ENCODE results near the gene TTLL9.
"Not testable (repeated sequence)": the region's sequence is repeated elsewhere in the genome, so short reads cannot be mapped to it uniquely, and the experiment has no call there.

The TTLL9 gene

GRCh38 chr20:31921480-31921879 lies 51.0 kb downstream of the TTLL9 start:
- not testable (repeated sequence) for DNase-seq

DNA sequence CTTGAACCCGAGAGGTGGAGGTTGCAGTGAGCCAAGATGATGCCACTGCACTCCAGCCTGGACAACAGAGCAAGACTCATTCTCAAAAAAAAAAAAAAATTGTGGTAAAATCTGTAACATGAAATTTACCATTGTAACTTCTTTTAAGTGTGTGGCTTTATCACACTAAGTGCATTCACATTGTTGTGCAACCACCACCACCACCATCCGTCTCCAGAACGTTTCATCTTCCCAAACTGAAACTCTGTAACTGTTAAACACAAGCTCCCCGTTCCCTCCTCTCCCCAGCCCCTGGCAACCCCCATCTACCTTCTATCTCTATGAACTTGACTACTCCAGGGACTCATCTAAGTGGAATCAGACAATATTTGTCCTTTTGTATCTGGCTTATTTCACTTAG lies 51.7 kb downstream of the TTLL9 start:
- no peak for DNase-seq

- DNase-seq = no peak
Measured at GRCh38 chr20:31922588-31922987, 52.2 kb downstream of the TTLL9 start.

- DNase-seq = no peak
Measured at GRCh38 chr20:31923388-31924331, 53.2 kb downstream of the TTLL9 start.

DNA sequence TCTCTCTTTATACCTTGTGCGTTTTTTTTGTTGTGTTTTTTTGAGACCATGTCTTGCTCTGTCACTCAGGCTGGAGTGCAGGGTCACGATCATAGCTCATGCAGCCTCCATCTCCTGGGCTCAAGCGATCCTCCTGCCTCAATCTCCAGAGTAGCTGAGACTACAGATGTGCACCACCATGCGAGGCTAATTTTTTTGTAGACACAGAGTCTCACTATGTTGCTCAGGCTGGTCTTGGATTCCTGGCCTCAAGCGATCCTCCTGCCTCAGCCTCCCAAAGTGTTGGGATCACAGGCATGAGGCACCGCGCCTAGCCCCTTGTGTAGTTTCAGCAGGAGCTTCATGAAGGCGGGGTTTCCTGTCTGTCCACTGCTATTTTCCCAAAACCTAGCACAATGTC lies 54.1 kb downstream of the TTLL9 start:
- no peak for DNase-seq

GRCh38 chr20:31925631-31926030 lies 55.2 kb downstream of the TTLL9 start:
- no peak for DNase-seq

- DNase-seq = no peak
Measured at GRCh38 chr20:31926493-31926892, 56.1 kb downstream of the TTLL9 start.

DNA sequence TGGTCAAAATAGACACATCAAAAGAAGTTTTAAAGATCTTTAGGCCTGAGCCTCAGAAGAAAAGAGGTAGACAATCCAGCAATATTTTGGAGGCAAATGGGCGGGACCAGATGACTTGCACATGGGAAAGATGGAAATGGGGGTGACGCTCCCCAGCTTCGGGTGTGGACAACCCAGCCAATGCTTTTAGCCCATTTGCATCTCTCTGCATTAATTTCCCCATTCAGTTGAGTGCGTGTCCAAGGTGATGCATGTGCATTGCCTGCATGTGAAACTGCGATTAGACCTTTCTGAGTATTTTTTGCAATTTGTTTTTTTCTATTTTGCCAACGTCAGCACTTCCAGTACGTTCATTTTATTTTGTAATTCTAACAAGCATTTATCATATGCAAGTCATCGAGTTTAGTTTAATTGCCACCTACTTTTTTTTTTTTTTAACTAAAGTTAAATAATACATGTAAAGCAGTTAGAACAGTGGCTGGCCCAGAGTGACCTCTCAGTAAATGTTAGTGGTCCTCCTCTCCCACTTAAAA lies 57.3 kb downstream of the TTLL9 start:
- DNase-seq = no peak

- DNase-seq = not testable (repeated sequence)
Measured at GRCh38 chr20:31929631-31930030, 59.2 kb downstream of the TTLL9 start.

DNA sequence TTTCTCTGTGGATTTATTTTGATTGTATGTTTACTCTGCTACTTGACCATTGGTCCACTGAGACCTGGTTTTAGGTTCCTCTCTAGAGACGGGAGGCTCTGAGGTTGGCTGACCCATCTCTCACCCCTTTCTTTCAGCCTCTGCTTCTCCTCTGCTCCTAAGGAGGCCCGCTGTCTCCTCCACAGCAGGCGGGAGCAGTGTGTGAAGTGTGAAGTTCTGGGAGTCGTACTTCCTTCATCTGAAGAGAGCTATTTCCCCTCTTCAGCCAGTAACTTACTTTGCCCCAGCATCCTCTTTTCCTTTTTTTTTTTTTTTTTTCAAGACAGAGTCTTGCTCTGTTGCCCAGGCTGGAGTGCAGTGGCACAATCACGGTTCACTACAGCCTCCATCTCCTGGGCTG lies 60.3 kb downstream of the TTLL9 start:
- no peak for DNase-seq

- DNase-seq = no peak
Measured at GRCh38 chr20:31933698-31934097, 63.3 kb downstream of the TTLL9 start.

DNA sequence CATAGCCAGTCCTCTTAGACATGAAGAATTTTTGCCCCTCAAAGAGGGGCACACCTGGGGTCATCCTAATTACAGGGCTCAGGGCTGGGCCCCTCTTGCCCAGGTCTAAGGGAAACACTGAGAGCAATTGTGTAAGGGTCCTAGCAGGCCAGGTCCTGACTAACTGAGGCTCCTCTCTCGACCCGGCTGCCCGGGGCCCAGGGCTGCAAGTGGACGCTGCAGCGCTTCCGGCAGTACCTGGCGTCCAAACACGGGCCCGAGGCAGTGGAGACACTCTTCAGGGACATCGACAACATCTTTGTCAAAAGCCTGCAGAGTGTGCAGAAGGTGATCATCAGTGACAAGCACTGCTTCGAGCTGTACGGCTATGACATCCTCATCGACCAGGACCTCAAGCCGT lies 64.1 kb downstream of the TTLL9 start:
- DNase-seq = no peak

GRCh38 chr20:31934968-31935764 lies 64.7 kb downstream of the TTLL9 start:
- no peak for DNase-seq

GRCh38 chr20:31936420-31936819 lies 66.0 kb downstream of the TTLL9 start:
- DNase-seq = no peak

DNA sequence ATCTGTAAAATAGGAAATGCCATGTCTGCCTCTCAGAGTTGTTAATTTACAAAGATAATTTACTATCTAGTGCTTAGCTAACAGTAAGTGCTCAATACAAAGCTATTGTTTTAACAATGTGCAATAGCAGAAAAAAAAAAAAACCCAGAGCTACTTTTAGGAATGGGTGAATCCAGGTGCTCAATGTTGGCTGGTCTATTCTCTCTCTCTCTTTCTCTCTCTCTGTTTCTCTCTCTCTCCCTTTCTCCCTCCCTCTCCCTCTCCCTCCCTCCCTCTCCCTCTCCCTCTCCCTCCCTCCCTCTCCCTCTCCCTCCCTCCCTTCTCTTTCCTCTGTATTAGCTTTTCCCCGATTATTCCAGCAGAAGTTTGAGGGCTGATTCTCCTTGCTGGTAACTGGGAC lies 67.4 kb downstream of the TTLL9 start:
- DNase-seq = no peak

- no peak for DNase-seq
Measured at GRCh38 chr20:31939661-31940060, 69.2 kb downstream of the TTLL9 start.

- DNase-seq = no peak
Measured at GRCh38 chr20:31943052-31943471, 72.6 kb downstream of the TTLL9 start.

DNA sequence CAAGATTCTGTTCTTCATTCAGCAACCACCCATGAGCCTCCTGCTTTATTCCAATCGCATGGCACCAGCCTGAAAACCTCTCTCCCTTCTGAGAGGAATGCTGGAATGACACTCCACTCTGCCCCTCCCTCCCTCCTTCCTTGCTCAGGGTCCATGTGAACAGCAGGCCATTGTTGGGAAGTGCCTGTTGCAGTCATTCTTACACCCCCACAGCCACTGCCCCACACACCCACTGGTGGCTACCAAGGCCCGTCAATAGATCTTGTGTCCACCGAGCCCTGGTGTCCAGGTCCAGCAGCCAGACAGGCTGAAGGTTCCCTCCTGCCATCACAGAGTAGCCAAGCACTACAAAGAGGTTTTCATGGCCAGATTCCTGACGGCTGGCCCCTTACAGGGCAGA lies 74.9 kb downstream of the TTLL9 start:
- no peak for DNase-seq

- DNase-seq = no peak
Measured at GRCh38 chr20:31945785-31946184, 75.4 kb downstream of the TTLL9 start.

DNA sequence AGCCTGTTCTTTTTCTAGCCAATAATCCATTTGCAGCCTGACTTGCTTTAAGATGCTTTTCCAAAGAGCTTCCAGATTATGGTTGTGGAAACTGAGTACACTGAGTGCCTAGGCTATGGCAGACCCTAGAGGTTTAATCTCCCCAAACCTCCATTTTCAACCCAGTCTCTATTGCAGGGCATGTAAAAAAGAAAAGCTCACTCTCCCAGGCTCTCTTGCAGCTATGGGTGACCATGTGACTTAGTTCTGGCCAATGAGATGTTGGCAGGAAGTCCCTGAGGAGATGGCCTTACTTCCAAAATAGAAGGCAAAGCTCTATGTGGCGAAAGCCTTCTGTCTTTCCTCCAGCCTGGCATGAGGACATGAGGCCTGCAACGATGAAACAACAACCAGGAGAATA lies 77.6 kb downstream of the TTLL9 start:
- no peak for DNase-seq

DNA sequence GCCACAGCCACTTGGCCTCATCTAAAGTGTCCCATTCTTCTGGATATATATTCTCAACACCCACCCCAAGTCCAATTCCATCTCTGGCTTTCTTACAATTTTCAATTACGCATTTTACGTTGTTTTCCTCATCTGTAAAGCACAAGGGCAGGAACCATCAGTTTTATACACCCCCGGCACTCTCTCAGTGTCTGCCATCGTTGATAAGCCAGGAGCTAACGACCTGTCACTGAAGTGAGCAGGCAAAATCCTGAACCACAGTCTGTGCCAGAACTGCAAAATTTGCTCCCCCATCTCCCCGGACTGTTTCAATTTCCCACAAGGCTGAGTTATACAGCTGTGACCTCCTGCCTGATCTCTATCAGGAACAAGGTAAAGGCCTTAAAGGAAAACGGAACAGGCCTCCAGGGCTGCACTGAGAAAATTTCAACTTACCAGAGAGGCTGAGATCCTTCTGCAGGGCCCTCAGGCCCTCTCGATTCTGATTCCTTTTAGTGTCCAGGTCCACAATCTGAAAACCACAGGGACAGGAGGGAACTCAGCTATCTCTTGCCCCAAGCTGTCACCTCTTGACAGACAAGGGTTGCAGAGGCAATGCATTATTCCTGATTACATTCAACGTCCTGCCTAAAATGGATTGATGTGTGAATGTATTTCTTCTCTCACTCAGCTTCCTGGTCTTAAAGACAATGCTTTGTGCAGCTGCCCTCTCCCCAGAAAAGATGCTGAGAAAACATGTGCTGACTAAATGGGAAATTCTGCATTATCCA lies 79.6 kb downstream of the TTLL9 start:
- no peak for DNase-seq

DNA sequence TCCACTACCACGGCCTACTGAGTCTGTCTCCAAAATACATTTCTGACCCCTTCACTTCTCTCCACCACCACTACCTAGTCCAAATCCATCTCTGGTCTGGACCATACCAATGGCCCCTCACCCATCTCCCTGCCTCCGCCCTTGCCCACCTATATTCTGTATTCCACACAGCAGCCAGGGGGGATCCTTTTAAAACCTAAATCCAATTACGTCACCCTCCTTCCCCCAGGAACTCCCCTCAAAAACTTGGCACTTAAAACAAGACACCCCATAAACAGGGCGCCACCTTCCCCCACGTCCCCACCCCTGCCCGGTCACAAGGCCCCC lies 80.7 kb downstream of the TTLL9 start:
- DNase-seq = no peak
